HepG2 (cell line): ENCODE measurements around the gene STK11. TPM values are rescaled to one million over a fixed set of nuclear protein-coding genes. Genes with fewer than 3 reads are reported as not detected.

Experiments used
- ARNT ChIP-seq: fragments of 450-650 bp; IDR thresholded peaks from 2 replicates; pipeline ENCODE4 v1.6.1; 2017
- ATF7-NPFF ChIP-seq: sonication (generic); formaldehyde crosslinking; IDR thresholded peaks from 2 replicates; pipeline ENCODE4 v1.8.1; 2023; ENCODE audit warnings: mild to moderate bottlenecking, low read depth, missing genetic modification reagents, moderate library complexity
- DMAP1 ChIP-seq: IDR thresholded peaks from 2 replicates; pipeline ENCODE4 v1.6.1; 2016
- ERF ChIP-seq: IDR thresholded peaks from 2 replicates; pipeline ENCODE4 v1.6.1; 2018; ENCODE audit warnings: missing biosample characterization, missing genetic modification reagents
- HNRNPLL ChIP-seq: fragments of 200-400 bp; formaldehyde crosslinking; IDR thresholded peaks from 2 replicates; pipeline ENCODE4 v1.6.1; 2017; ENCODE audit warnings: mild to moderate bottlenecking, low read depth, low read length; ENCODE audit not compliant: poor library complexity, severe bottlenecking
- NAIF1 ChIP-seq: sonication (generic); formaldehyde crosslinking; IDR thresholded peaks from 2 replicates; pipeline ENCODE4 v1.5.0; 2020; ENCODE audit warnings: mild to moderate bottlenecking, missing genetic modification reagents, borderline replicate concordance
- PBX3 ChIP-seq: sonication (generic); formaldehyde crosslinking; IDR thresholded peaks from 2 replicates; pipeline ENCODE4 v1.8.1; 2023; ENCODE audit warnings: missing genetic modification reagents, inconsistent platforms, borderline replicate concordance
- POLR2AphosphoS2 ChIP-seq: IDR thresholded peaks from 2 replicates; pipeline ENCODE4 v1.6.1; 2011; ENCODE audit warnings: low read depth, low read length, improper control_type of control experiment
- REXO4 ChIP-seq: sonication (generic); formaldehyde crosslinking; IDR thresholded peaks from 2 replicates; pipeline ENCODE4 v1.8.0; 2022; ENCODE audit warnings: missing genetic modification reagents, mild to moderate bottlenecking, borderline replicate concordance
- SATB2 ChIP-seq: sonication (generic); formaldehyde crosslinking; IDR thresholded peaks from 2 replicates; pipeline ENCODE4 v1.5.0; 2020; ENCODE audit warnings: missing genetic modification reagents
- SP5 ChIP-seq: IDR thresholded peaks from 2 replicates; pipeline ENCODE4 v1.6.1; 2016; ENCODE audit warnings: low read depth, borderline replicate concordance
- TOE1 ChIP-seq: sonication (generic); formaldehyde crosslinking; IDR thresholded peaks from 2 replicates; pipeline ENCODE4 v1.4.0; 2020; ENCODE audit warnings: mild to moderate bottlenecking, missing genetic modification reagents
- ZBTB1 ChIP-seq: sonication (generic); formaldehyde crosslinking; IDR thresholded peaks from 2 replicates; pipeline ENCODE4 v1.4.0; 2020; ENCODE audit warnings: missing genetic modification reagents, borderline replicate concordance
- ZBTB10 ChIP-seq: sonication (generic); formaldehyde crosslinking; IDR thresholded peaks from 2 replicates; pipeline ENCODE4 v1.4.0; 2020; ENCODE audit warnings: missing genetic modification reagents, borderline replicate concordance
- ZBTB21 ChIP-seq: sonication (generic); formaldehyde crosslinking; IDR thresholded peaks from 2 replicates; pipeline ENCODE4 v1.4.0; 2020; ENCODE audit warnings: missing genetic modification reagents
- ZFP37 ChIP-seq: sonication (generic); formaldehyde crosslinking; IDR thresholded peaks from 2 replicates; pipeline ENCODE4 v1.4.0; 2020; ENCODE audit warnings: missing genetic modification reagents, borderline replicate concordance
- ZFP62 ChIP-seq: sonication (generic); formaldehyde crosslinking; IDR thresholded peaks from 2 replicates; pipeline ENCODE4 v1.4.0; 2020; ENCODE audit warnings: missing genetic modification reagents
- ZFP82 ChIP-seq: sonication (generic); formaldehyde crosslinking; IDR thresholded peaks from 2 replicates; pipeline ENCODE4 v1.5.1; 2020; ENCODE audit warnings: mild to moderate bottlenecking, missing genetic modification reagents, borderline replicate concordance
- ZNF10 ChIP-seq: sonication (generic); formaldehyde crosslinking; IDR thresholded peaks from 2 replicates; pipeline ENCODE4 v1.4.0; 2020; ENCODE audit warnings: mild to moderate bottlenecking, low read depth, missing genetic modification reagents, borderline replicate concordance
- ZNF383 ChIP-seq: sonication (generic); formaldehyde crosslinking; IDR thresholded peaks from 2 replicates; pipeline ENCODE4 v1.4.0; 2020; ENCODE audit warnings: missing genetic modification reagents, mild to moderate bottlenecking, borderline replicate concordance
- ZNF446 ChIP-seq: sonication (generic); formaldehyde crosslinking; IDR thresholded peaks from 2 replicates; pipeline ENCODE4 v1.5.0; 2020; ENCODE audit warnings: mild to moderate bottlenecking, missing genetic modification reagents
- ZNF460 ChIP-seq: sonication (generic); formaldehyde crosslinking; IDR thresholded peaks from 2 replicates; pipeline ENCODE4 v1.5.1; 2020; ENCODE audit warnings: missing genetic modification reagents, mild to moderate bottlenecking, borderline replicate concordance
- ZNF746 ChIP-seq: sonication (generic); formaldehyde crosslinking; IDR thresholded peaks from 2 replicates; pipeline ENCODE4 v1.8.0; 2022; ENCODE audit warnings: mild to moderate bottlenecking, missing genetic modification reagents
- ZNF768 ChIP-seq: sonication (generic); formaldehyde crosslinking; IDR thresholded peaks from 2 replicates; pipeline ENCODE4 v1.4.0; 2020; ENCODE audit warnings: missing genetic modification reagents
- ZSCAN20 ChIP-seq: sonication (generic); formaldehyde crosslinking; IDR thresholded peaks from 2 replicates; pipeline ENCODE4 v1.4.0; 2020; ENCODE audit warnings: missing genetic modification reagents, mild to moderate bottlenecking, borderline replicate concordance
- polyA plus RNA-seq, 8 experiments: library from polyadenylated mRNA; depleted of rRNA in 3 of 8; stranded (reverse) in 7 of 8; unstranded in 1 of 8; fragments of >200 nt; fragmentation: Illumina TruSeq in 4 of 8; extraction: Trizol in 4 of 8; gene quantifications; 2 replicates each; pipeline versions ENCODE4 v1.2.1 to v1.2.3, GENCODE V29; 2011 to 2016; ENCODE audit warnings: low read depth in 4 of 8, missing spikeins in 1 of 8, mixed read lengths in 1 of 8; ENCODE audit not compliant: insufficient read depth in 1 of 8
- total RNA-seq, 5 experiments: library from RNA; depleted of rRNA; stranded (reverse); fragments of >200 nt; fragmentation: Illumina TruSeq; extraction: Trizol; gene quantifications; 2 replicates each; pipeline ENCODE4 v1.2.3, GENCODE V29; 2016; ENCODE audit warnings: low read depth in 1 of 5

Gene STK11
- total and polyA plus RNA-seq, 2 of the 13 experiments (the other 11 are each of a cell fraction or from before 2014, with no cell fraction given): 27.5 to 43.6 TPM

- no peak; the same call in 1 of the 2 replicates for TF ChIP-seq ERF (CRISPR knock-in tag)
- no peak for TF ChIP-seq ZNF10 (CRISPR knock-in tag)
- peak; percentile 68; the same call in 1 of the 2 replicates for TF ChIP-seq PBX3
- no peak for TF ChIP-seq ZBTB1 (CRISPR knock-in tag)
- no peak for TF ChIP-seq ZBTB21 (CRISPR knock-in tag)
- no peak for TF ChIP-seq ZNF446 (CRISPR knock-in tag)
- peak; percentile 46; the same call in 1 of the 2 replicates for TF ChIP-seq SP5 (CRISPR knock-in tag)
- TF ChIP-seq SATB2 (CRISPR knock-in tag): no peak
- TF ChIP-seq NAIF1 (CRISPR knock-in tag): no peak
- TF ChIP-seq HNRNPLL: peak; percentile 56
- no peak for TF ChIP-seq ZFP82
- TF ChIP-seq ZFP37: no peak
- no peak for TF ChIP-seq POLR2AphosphoS2
- no peak for TF ChIP-seq ARNT
- peak; percentile 72; the same call in 1 of the 2 replicates for TF ChIP-seq ZBTB10 (CRISPR knock-in tag)
- TF ChIP-seq TOE1 (CRISPR knock-in tag): no peak
- 0 out of 2 replicates have a peak, but pooled peaks have one; percentile 24 for TF ChIP-seq ZNF746
- no peak; the same call in 1 of the 2 replicates for TF ChIP-seq ZNF460 (CRISPR knock-in tag)
- no peak for TF ChIP-seq ZNF768 (CRISPR knock-in tag)
- TF ChIP-seq ZSCAN20 (CRISPR knock-in tag): no peak
- TF ChIP-seq REXO4: no peak
- no peak for TF ChIP-seq ZNF383 (CRISPR knock-in tag)
- TF ChIP-seq DMAP1 (CRISPR knock-in tag): peak; percentile 19; the same call in 1 of the 2 replicates
- TF ChIP-seq ZFP62 (CRISPR knock-in tag): no peak
- peak; percentile 70 for TF ChIP-seq ATF7-NPFF (CRISPR knock-in tag)
Measured at GRCh38 chr19:1205114-1206099, at the start of gene STK11 (continued).
